Thyroid gland (tissue), 4 donors: ENCODE results near the gene ATF6. TPM values are rescaled to one million over a fixed set of nuclear protein-coding genes. Genes with fewer than 3 reads are reported as not detected.
A peak's percentile ranks its signal among the peaks of the same experiment; 100 is the strongest.

ENCODE experiments used
- DNase-seq, 2 donors: peaks; one replicate each; pipeline ENCODE4 v3.0.0-alpha.2; 2019
- H3K27ac ChIP-seq, 3 donors: fragments of 200-600 bp; sonication (generic); 1 replicate in 2 of 3; 2 replicates in 1 of 3; pipeline ENCODE4 v1.5.1; 2016 to 2019; ENCODE audit warnings: mild to moderate bottlenecking in 1 of 3, moderate library complexity in 1 of 3
- H3K27me3 ChIP-seq: fragments of 200-600 bp; sonication (generic); one replicate; pipeline ENCODE4 v1.5.1; 2019
- H3K36me3 ChIP-seq, 2 donors: fragments of 200-600 bp; sonication (generic); one replicate each; pipeline ENCODE4 v1.5.1; 2016 to 2019
- H3K4me1 ChIP-seq, 2 donors: fragments of 200-600 bp; sonication (generic); one replicate each; pipeline ENCODE4 v1.5.1; 2017 to 2019
- H3K4me3 ChIP-seq, 3 donors: fragments of 200-600 bp; sonication (generic); replicated peaks in 1 of 3; 1 replicate in 2 of 3; 2 replicates in 1 of 3; pipeline ENCODE4 v1.5.1; 2016; ENCODE audit warnings: mild to moderate bottlenecking in 1 of 3
- H3K9me3 ChIP-seq: fragments of 200-600 bp; sonication (generic); one replicate; pipeline ENCODE4 v1.5.1; 2017
- CTCF ChIP-seq, 6 experiments: fragments of 200-600 bp in 3 of 6; fragments of 450-650 bp in 3 of 6; sonication (generic) in 3 of 6; IDR thresholded peaks; one replicate each; pipeline ENCODE4 v1.5.1; 2016 to 2019; ENCODE audit warnings: antibody characterized with exemption in 6 of 6, mild to moderate bottlenecking in 2 of 6, inconsistent platforms in 1 of 6, moderate library complexity in 1 of 6
- POLR2A ChIP-seq, 2 donors: fragments of 450-650 bp; IDR thresholded peaks; one replicate each; pipeline ENCODE4 v1.6.1; 2017; ENCODE audit warnings: antibody characterized with exemption in 2 of 2, mild to moderate bottlenecking in 2 of 2, moderate library complexity in 1 of 2
- WGBS, 2 donors: methylation state at CpG; one replicate each; pipeline ENCODE4 v1.1.5; 2017; 5-methylcytosine and 5-hydroxymethylcytosine counted together
- intact Hi-C: fragments of 100-400 bp; cut with DNase I; formaldehyde crosslinking; loops from one replicate; pipeline ENCODE4 v1.15.1; 2023
- total RNA-seq, 4 donors: library from RNA; depleted of rRNA; stranded (reverse); fragments of >200 nt; gene quantifications; one replicate each; pipeline ENCODE4 v1.2.3, GENCODE V29; 2016

ATF6 gene
- total RNA-seq, 4 donors from 2014 or later = 35.8 to 45.6 (median 38.7) TPM

- TF ChIP-seq POLR2A (IDR thresholded peaks at IDR 0.05) = no peak
- no peak for TF ChIP-seq CTCF (IDR thresholded peaks at IDR 0.05)
- H3K4me3 ChIP-seq = no peak overlapping the region
- H3K27me3 ChIP-seq = no peaks in the 10 kb centered on the region
- 88 to 98% methylated on average over 1 of the region's 1 CpG for WGBS, 2 donors
- H3K4me1 ChIP-seq = peaks cover 0 to 4% of the 10 kb centered on the region in 2 donors
- DNase-seq = no peak
- no peaks in the 10 kb centered on the region for H3K36me3 ChIP-seq
- no peaks in the 10 kb centered on the region for H3K9me3 ChIP-seq
- no peak overlapping the region for H3K27ac ChIP-seq
- intact Hi-C loops = no loop called here
Observed at GRCh38 chr1:161921990-161922389, 155.9 kb downstream of the ATF6 start.

DNA sequence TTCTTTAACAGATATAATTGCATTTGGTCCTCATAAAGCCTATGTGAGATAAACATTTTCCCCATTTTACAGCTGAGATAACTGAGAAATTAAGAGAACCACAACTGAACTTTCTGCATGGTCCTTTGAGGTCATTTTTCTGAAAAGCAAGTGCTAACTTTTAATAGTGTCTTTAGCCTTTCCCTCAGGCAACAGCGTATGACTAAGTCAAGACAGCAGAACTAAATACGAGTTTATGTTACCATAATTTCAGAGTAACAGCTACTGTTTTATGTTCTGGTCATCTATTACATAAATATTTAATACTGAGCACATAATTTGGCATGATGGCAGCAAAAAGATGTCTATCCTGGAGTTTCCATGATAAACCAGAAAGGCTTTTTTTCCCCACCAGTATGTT is 161.9 kb downstream of the ATF6 start:
- no peak overlapping the region for H3K4me3 ChIP-seq
- TF ChIP-seq CTCF (IDR thresholded peaks at IDR 0.05) = no peak
- TF ChIP-seq POLR2A (IDR thresholded peaks at IDR 0.05) = no peak
- intact Hi-C loops = no loop called here

DNA sequence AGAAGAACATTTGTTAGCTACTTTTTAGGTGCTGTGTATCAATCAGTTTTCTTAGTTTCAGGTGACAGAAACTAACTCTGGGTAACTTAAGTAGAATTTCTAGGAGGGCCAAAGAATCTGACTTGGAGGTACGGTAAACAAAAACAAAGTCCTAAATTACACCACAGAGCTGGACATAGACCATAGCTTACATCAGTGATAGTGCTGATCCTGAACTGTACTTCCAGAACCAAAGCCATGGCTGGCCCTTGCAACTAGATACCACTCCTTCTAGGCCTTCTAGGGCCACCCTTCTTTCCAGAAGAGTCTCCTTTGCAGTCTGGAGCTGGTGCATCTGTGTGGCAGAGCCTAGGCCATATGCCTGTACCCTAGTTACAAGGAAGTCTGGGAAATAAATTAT is 163.0 kb downstream of the ATF6 start:
- DNase-seq = no peak
- H3K4me3 ChIP-seq = no peak overlapping the region
- no peaks in the 10 kb centered on the region for H3K36me3 ChIP-seq
- TF ChIP-seq CTCF (IDR thresholded peaks at IDR 0.05) (no peak), POLR2A (IDR thresholded peaks at IDR 0.05) (no peak)
- H3K27me3 ChIP-seq = no peaks in the 10 kb centered on the region
- no peaks in the 10 kb centered on the region for H3K9me3 ChIP-seq
- no peak overlapping the region for H3K27ac ChIP-seq
- 97 to 100% methylated on average over 1 of the region's 1 CpG for WGBS, 2 donors
- H3K4me1 ChIP-seq = no peaks in the 10 kb centered on the region
- intact Hi-C loops = no loop called here

More for the DNA sequence above, 161.9 kb downstream of the ATF6 start:
- H3K36me3 ChIP-seq = no peaks in the 10 kb centered on the region
- no peaks in the 10 kb centered on the region for H3K9me3 ChIP-seq
- no peak for DNase-seq
- no peaks in the 10 kb centered on the region for H3K4me1 ChIP-seq
- 94 to 98% methylated on average over 2 of the region's 2 CpGs for WGBS, 2 donors
- H3K27me3 ChIP-seq = no peaks in the 10 kb centered on the region
- H3K27ac ChIP-seq = no peak overlapping the region

DNA sequence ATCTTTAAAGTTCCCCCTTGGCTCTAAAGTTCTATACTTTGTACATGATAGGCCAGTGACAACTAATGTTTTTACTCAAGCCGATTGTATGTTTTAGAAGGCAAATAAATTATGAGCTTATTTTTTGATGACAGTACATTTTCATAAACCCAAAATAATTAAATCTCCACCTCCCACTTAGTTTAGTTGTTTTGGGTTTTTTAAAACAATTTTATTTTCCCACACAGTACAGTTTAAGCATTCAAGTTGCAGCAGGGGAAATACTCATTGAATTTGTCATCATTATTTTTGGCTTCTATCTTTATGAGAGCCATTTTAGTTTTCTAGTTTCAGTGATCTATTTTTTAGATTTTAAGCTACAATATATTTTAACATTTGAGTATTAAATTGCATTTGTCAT is 163.9 kb downstream of the ATF6 start:
- 73 to 88% methylated on average over 1 of the region's 1 CpG for WGBS, 2 donors
- Histone ChIP-seq H3K4me1 (no peaks in the 10 kb centered on the region), H3K9me3 (no peaks in the 10 kb centered on the region), H3K4me3 (no peak overlapping the region), H3K36me3 (no peaks in the 10 kb centered on the region), H3K27ac (no peak overlapping the region), H3K27me3 (no peaks in the 10 kb centered on the region)
- TF ChIP-seq CTCF (IDR thresholded peaks at IDR 0.05) = no peak
- intact Hi-C loops = no loop called here
- DNase-seq = no peak

GRCh38 chr1:161932668-161933067 is 166.5 kb downstream of the ATF6 start:
- no peaks in the 10 kb centered on the region for H3K4me1 ChIP-seq
- no peak overlapping the region for H3K4me3 ChIP-seq
- peaks cover 0 to 3% of the 10 kb centered on the region in 2 donors for H3K36me3 ChIP-seq
- 84 to 96% methylated on average over 2 of the region's 2 CpGs for WGBS, 2 donors
- no peak overlapping the region for H3K27ac ChIP-seq
- no peaks in the 10 kb centered on the region for H3K9me3 ChIP-seq
- no peaks in the 10 kb centered on the region for H3K27me3 ChIP-seq
- TF ChIP-seq CTCF (IDR thresholded peaks at IDR 0.05) (no peak), POLR2A (IDR thresholded peaks at IDR 0.05) (no peak)
- intact Hi-C loops = no loop called here
- peak; percentile 2 to 4 for DNase-seq
